H9 (cell line): ENCODE measurements around the gene CCDC187. TPM values are rescaled to one million over a fixed set of nuclear protein-coding genes. Genes with fewer than 3 reads are reported as not detected.
A peak's percentile ranks its signal among the peaks of the same experiment; 100 is the strongest.

Experiments
- DNase-seq: peaks from one replicate; pipeline ENCODE4 v3.0.0-alpha.2; 2017
- H2AFZ ChIP-seq: one replicate; pipeline ENCODE4 v1.6.1; 2013; ENCODE audit warnings: mild to moderate bottlenecking, low read length, control low read depth, moderate library complexity
- H2AK5ac ChIP-seq: 2 replicates; pipeline ENCODE4 v1.6.1; 2013; ENCODE audit warnings: low read length, control low read depth, mixed read lengths; ENCODE audit not compliant: insufficient read length
- H2BK120ac ChIP-seq: one replicate; pipeline ENCODE4 v1.6.1; 2013; ENCODE audit warnings: low read depth, mild to moderate bottlenecking, low read length, control low read depth, inconsistent platforms; ENCODE audit not compliant: poor library complexity, severe bottlenecking
- H2BK12ac ChIP-seq: 2 replicates; pipeline ENCODE4 v1.6.1; 2013; ENCODE audit warnings: low read length, control low read depth, mixed read lengths, low read depth; ENCODE audit not compliant: insufficient read length
- H2BK15ac ChIP-seq: 2 replicates; pipeline ENCODE4 v1.6.1; 2013; ENCODE audit warnings: low read depth, low read length, control low read depth
- H2BK20ac ChIP-seq: one replicate; pipeline ENCODE4 v1.6.1; 2013; ENCODE audit warnings: low read depth, mild to moderate bottlenecking, low read length, control low read depth, inconsistent platforms; ENCODE audit not compliant: poor library complexity, severe bottlenecking
- H2BK5ac ChIP-seq: 2 replicates; pipeline ENCODE4 v1.6.1; 2013; ENCODE audit warnings: low read length, control low read depth, mixed read lengths; ENCODE audit not compliant: insufficient read length
- H3K14ac ChIP-seq: 2 replicates; pipeline ENCODE4 v1.6.1; 2013; ENCODE audit warnings: low read length, control low read depth; ENCODE audit not compliant: insufficient read depth
- H3K18ac ChIP-seq: 2 replicates; pipeline ENCODE4 v1.6.1; 2013; ENCODE audit warnings: low read depth, mild to moderate bottlenecking, mixed read lengths, low read length, control low read depth; ENCODE audit not compliant: insufficient read length
- H3K23ac ChIP-seq: 2 replicates; pipeline ENCODE4 v1.6.1; 2013; ENCODE audit warnings: low read length, control low read depth, mixed read lengths, low read depth; ENCODE audit not compliant: insufficient read length
- H3K23me2 ChIP-seq: 2 replicates; pipeline ENCODE4 v1.6.1; 2013; ENCODE audit warnings: low read depth, mild to moderate bottlenecking, mixed read lengths, low read length, control low read depth; ENCODE audit not compliant: insufficient read length, poor library complexity, severe bottlenecking
- H3K27ac ChIP-seq: 2 replicates; pipeline ENCODE4 v1.5.1; 2013; ENCODE audit warnings: low read length, control low read depth, mixed read lengths, low read depth; ENCODE audit not compliant: insufficient read length
- H3K27me3 ChIP-seq: 2 replicates; pipeline ENCODE4 v1.6.1; 2013; ENCODE audit warnings: low read length, control low read depth, inconsistent platforms; ENCODE audit not compliant: insufficient read depth
- H3K4ac ChIP-seq: 2 replicates; pipeline ENCODE4 v1.6.1; 2013; ENCODE audit warnings: low read depth, mild to moderate bottlenecking, control low read depth, inconsistent platforms, low read length, moderate library complexity
- H3K4me1 ChIP-seq: 2 replicates; pipeline ENCODE4 v1.6.1; 2013; ENCODE audit warnings: low read length, control low read depth, inconsistent platforms; ENCODE audit not compliant: insufficient read depth
- H3K4me2 ChIP-seq: 2 replicates; pipeline ENCODE4 v1.6.1; 2013; ENCODE audit warnings: low read length, control low read depth, mixed read lengths; ENCODE audit not compliant: insufficient read length, insufficient read depth
- H3K56ac ChIP-seq: 2 replicates; pipeline ENCODE4 v1.6.1; 2013; ENCODE audit warnings: low read depth, mild to moderate bottlenecking, mixed read lengths, low read length, control low read depth; ENCODE audit not compliant: insufficient read length
- H3K79me1 ChIP-seq: 2 replicates; pipeline ENCODE4 v1.6.1; 2013; ENCODE audit warnings: low read depth, mild to moderate bottlenecking, moderate library complexity, low read length, control low read depth, inconsistent platforms; ENCODE audit not compliant: insufficient read depth, poor library complexity, severe bottlenecking
- H3K79me2 ChIP-seq: 2 replicates; pipeline ENCODE4 v1.6.1; 2013; ENCODE audit warnings: low read length, control low read depth, inconsistent platforms; ENCODE audit not compliant: insufficient read depth
- H3K9ac ChIP-seq: 2 replicates; pipeline ENCODE4 v1.6.1; 2013; ENCODE audit warnings: low read length, control low read depth, mixed read lengths; ENCODE audit not compliant: insufficient read length; ENCODE audit errors: extremely low read depth
- H3K9me3 ChIP-seq: one replicate; pipeline ENCODE4 v1.6.1; 2013; ENCODE audit warnings: low read depth, low read length, inconsistent platforms; ENCODE audit not compliant: control insufficient read depth
- H3T11ph ChIP-seq: one replicate; pipeline ENCODE4 v1.6.1; 2013; ENCODE audit warnings: mild to moderate bottlenecking, low read length, control low read depth, inconsistent platforms
- H4K20me1 ChIP-seq: one replicate; pipeline ENCODE4 v1.6.1; 2013; ENCODE audit not compliant: control insufficient read depth, insufficient read length, insufficient read depth
- H4K5ac ChIP-seq: 2 replicates; pipeline ENCODE4 v1.6.1; 2013; ENCODE audit warnings: low read depth, mild to moderate bottlenecking, mixed read lengths, low read length, control low read depth; ENCODE audit not compliant: insufficient read length
- H4K8ac ChIP-seq: replicated peaks from 2 replicates; pipeline ENCODE4 v1.6.1; 2013; ENCODE audit warnings: low read length, control low read depth, mixed read lengths, low read depth; ENCODE audit not compliant: insufficient read length
- H4K91ac ChIP-seq: 2 replicates; pipeline ENCODE4 v1.6.1; 2013; ENCODE audit warnings: low read depth, mild to moderate bottlenecking, moderate library complexity, mixed read lengths, low read length, control low read depth; ENCODE audit not compliant: insufficient read length
- H3K27ac Mint-ChIP-seq, 3 experiments: 2 replicates in 2 of 3; 3 replicates in 1 of 3; pipeline ENCODE4 v1.8.0; 2020 to 2021; ENCODE audit warnings: mixed read lengths in 3 of 3, mild to moderate bottlenecking in 1 of 3, moderate library complexity in 1 of 3
- H3K27me3 Mint-ChIP-seq: 2 replicates; pipeline ENCODE4 v1.8.0; 2021; ENCODE audit warnings: low read depth, mild to moderate bottlenecking, moderate library complexity, mixed read lengths
- H3K36me3 Mint-ChIP-seq, 3 experiments: 2 replicates in 2 of 3; 3 replicates in 1 of 3; pipeline ENCODE4 v1.8.0; 2020 to 2021; ENCODE audit warnings: low read depth in 3 of 3, mixed read lengths in 3 of 3; ENCODE audit not compliant: insufficient read depth in 1 of 3
- H3K4me1 Mint-ChIP-seq, 2 experiments: 2 replicates each; pipeline ENCODE4 v1.8.0; 2020; ENCODE audit warnings: mixed read lengths in 2 of 2
- H3K4me3 Mint-ChIP-seq, 2 experiments: 2 replicates in 1 of 2; 3 replicates in 1 of 2; pipeline ENCODE4 v1.8.0; 2020 to 2021; ENCODE audit warnings: mild to moderate bottlenecking in 2 of 2, mixed read lengths in 2 of 2, moderate library complexity in 1 of 2
- H3K9me3 Mint-ChIP-seq, 2 experiments: 2 replicates in 1 of 2; 3 replicates in 1 of 2; pipeline ENCODE4 v1.8.0; 2020; ENCODE audit warnings: mild to moderate bottlenecking in 2 of 2, mixed read lengths in 2 of 2, moderate library complexity in 1 of 2
- CTCF ChIP-seq: fragments of 200-600 bp; sonication (generic); conservative IDR thresholded peaks from 3 replicates; pipeline ENCODE4 v1.8.0; 2021; ENCODE audit warnings: antibody characterized with exemption, mild to moderate bottlenecking
- WGBS: extraction: QIAGEN DNeasy Blood & Tissue Kit; methylation state at CpG from one replicate; pipeline ENCODE4 v1.1.7; 2013; ENCODE audit warnings: missing lambda C conversion rate, low lambda C conversion rate, mixed read lengths; ENCODE audit not compliant: insufficient read length; ENCODE audit errors: extremely low coverage; 5-methylcytosine and 5-hydroxymethylcytosine counted together
- total RNA-seq: library from RNA; stranded (reverse); gene quantifications from 2 replicates; pipeline ENCODE4 v1.2.1, GENCODE V29; 2021

The CCDC187 gene
- total RNA-seq, 1 experiment from 2014 or later: 0.07 TPM

GRCh38 chr9:136229096-136230065 is 74.5 kb downstream of the CCDC187 start:
- Mint-ChIP-seq H3K36me3 (peaks cover 7 to 10% (median 8%) of the 10 kb centered on the region in 3 experiments; a peak in 5 of 7 replicates), H3K4me3 (no peak overlapping the region), H3K4me1 (peaks cover 9 to 15% of the 10 kb centered on the region in 2 experiments), H3K27ac (peak overlapping the region in 2 of 3 experiments; percentile 74 to 87; a peak in 5 of 7 replicates), H3K27me3 (no peaks in the 10 kb centered on the region), H3K9me3 (no peaks in the 10 kb centered on the region)
- Histone ChIP-seq H2BK12ac (no peak overlapping the region), H4K20me1 (no peaks in the 10 kb centered on the region), H2AFZ (no peak overlapping the region), H2AK5ac (no peak overlapping the region), H3K9me3 (no peaks in the 10 kb centered on the region), H2BK5ac (no peak overlapping the region), H2BK20ac (no peak overlapping the region), H4K5ac (no peak overlapping the region), H4K91ac (no peak overlapping the region), H3K4me1 (no peaks in the 10 kb centered on the region), H3K27ac (no peak overlapping the region), H3K4ac (no peak overlapping the region), H2BK120ac (no peak overlapping the region), H3K23ac (no peak overlapping the region), H3K56ac (no peak overlapping the region), H3K9ac (no peak overlapping the region), H3K79me2 (peaks cover 4% of the 10 kb centered on the region; the same call in 1 of the 2 replicates), H3T11ph (no peak overlapping the region), H3K14ac (no peak overlapping the region), H3K79me1 (no peaks in the 10 kb centered on the region), H4K8ac (no peak overlapping the region), H3K18ac (no peak overlapping the region), H2BK15ac (no peak overlapping the region), H3K4me2 (no peak overlapping the region), H3K27me3 (no peaks in the 10 kb centered on the region), H3K23me2 (no peaks in the 10 kb centered on the region)
- TF ChIP-seq CTCF: no peak
- no CpG with 5 or more reads among the region's 33 CpGs for WGBS
- DNase-seq: no peak
